ENCODE measurements around the gene SNX13. TPM values are rescaled to one million over a fixed set of nuclear protein-coding genes. Genes with fewer than 3 reads are reported as not detected.

The SNX13 gene
- total RNA-seq, 1 donor from 2014 or later: 32.9 TPM

- Histone ChIP-seq H3K4me3 (ENCODE audit: low read depth, low read length) (no peak overlapping the region), H3K27me3 (ENCODE audit: control insufficient read depth, insufficient read depth, low read length) (no peaks in the 10 kb centered on the region), H3K36me3 (ENCODE audit: control insufficient read depth, insufficient read depth, low read length) (peaks cover 3% of the 10 kb centered on the region)
- FAIRE-seq (no peak), DNase-seq (ENCODE audit: low read depth) (no peak)
- TF ChIP-seq CTCF (IDR thresholded peaks at IDR 0.05; ENCODE audit: insufficient read depth, low read length, severe bottlenecking): no peak
Observed at GRCh38 chr7:17845197-17845547, 95.1 kb downstream of the SNX13 start.

- FAIRE-seq: no peak
- no peak for DNase-seq (ENCODE audit: low read depth)
- H3K36me3 ChIP-seq (ENCODE audit: control insufficient read depth, insufficient read depth, low read length): peaks cover 4% of the 10 kb centered on the region
- no peaks in the 10 kb centered on the region for H3K27me3 ChIP-seq (ENCODE audit: control insufficient read depth, insufficient read depth, low read length)
- TF ChIP-seq CTCF (IDR thresholded peaks at IDR 0.05; ENCODE audit: insufficient read depth, low read length, severe bottlenecking): no peak
- H3K4me3 ChIP-seq (ENCODE audit: low read depth, low read length): no peak overlapping the region
Observed at GRCh38 chr7:17844514-17845196, 95.6 kb downstream of the SNX13 start.

GRCh38 chr7:17844022-17844421 is 96.3 kb downstream of the SNX13 start:
- FAIRE-seq (no peak), DNase-seq (ENCODE audit: low read depth) (no peak)
- H3K4me3 ChIP-seq (ENCODE audit: low read depth, low read length): no peak overlapping the region
- H3K36me3 ChIP-seq (ENCODE audit: control insufficient read depth, insufficient read depth, low read length): peaks cover 5% of the 10 kb centered on the region
- no peak for TF ChIP-seq CTCF (IDR thresholded peaks at IDR 0.05; ENCODE audit: insufficient read depth, low read length, severe bottlenecking)
- no peaks in the 10 kb centered on the region for H3K27me3 ChIP-seq (ENCODE audit: control insufficient read depth, insufficient read depth, low read length)

- peaks cover 5% of the 10 kb centered on the region for H3K36me3 ChIP-seq (ENCODE audit: control insufficient read depth, insufficient read depth, low read length)
- no peaks in the 10 kb centered on the region for H3K27me3 ChIP-seq (ENCODE audit: control insufficient read depth, insufficient read depth, low read length)
- DNase-seq (ENCODE audit: low read depth) (no peak), FAIRE-seq (no peak)
- TF ChIP-seq CTCF (IDR thresholded peaks at IDR 0.05; ENCODE audit: insufficient read depth, low read length, severe bottlenecking): no peak
- no peak overlapping the region for H3K4me3 ChIP-seq (ENCODE audit: low read depth, low read length)
Observed at GRCh38 chr7:17843041-17843440, 97.3 kb downstream of the SNX13 start.

GRCh38 chr7:17832820-17833355 is 107.4 kb downstream of the SNX13 start:
- TF ChIP-seq CTCF (IDR thresholded peaks at IDR 0.05; ENCODE audit: insufficient read depth, low read length, severe bottlenecking): no peak
- Histone ChIP-seq H3K27me3 (ENCODE audit: control insufficient read depth, insufficient read depth, low read length) (no peaks in the 10 kb centered on the region), H3K36me3 (ENCODE audit: control insufficient read depth, insufficient read depth, low read length) (no peaks in the 10 kb centered on the region), H3K4me3 (ENCODE audit: low read depth, low read length) (no peak overlapping the region)
- FAIRE-seq (no peak), DNase-seq (ENCODE audit: low read depth) (no peak)

- FAIRE-seq: no peak
- Histone ChIP-seq H3K36me3 (ENCODE audit: control insufficient read depth, insufficient read depth, low read length) (no peaks in the 10 kb centered on the region), H3K4me3 (ENCODE audit: low read depth, low read length) (no peak overlapping the region), H3K27me3 (ENCODE audit: control insufficient read depth, insufficient read depth, low read length) (no peaks in the 10 kb centered on the region)
- no peak for TF ChIP-seq CTCF (IDR thresholded peaks at IDR 0.05; ENCODE audit: insufficient read depth, low read length, severe bottlenecking)
- no peak for DNase-seq (ENCODE audit: low read depth)
Observed at GRCh38 chr7:17832242-17832641, 108.1 kb downstream of the SNX13 start.
